ENCODE data around the gene PKN3.

Gene PKN3

DNA sequence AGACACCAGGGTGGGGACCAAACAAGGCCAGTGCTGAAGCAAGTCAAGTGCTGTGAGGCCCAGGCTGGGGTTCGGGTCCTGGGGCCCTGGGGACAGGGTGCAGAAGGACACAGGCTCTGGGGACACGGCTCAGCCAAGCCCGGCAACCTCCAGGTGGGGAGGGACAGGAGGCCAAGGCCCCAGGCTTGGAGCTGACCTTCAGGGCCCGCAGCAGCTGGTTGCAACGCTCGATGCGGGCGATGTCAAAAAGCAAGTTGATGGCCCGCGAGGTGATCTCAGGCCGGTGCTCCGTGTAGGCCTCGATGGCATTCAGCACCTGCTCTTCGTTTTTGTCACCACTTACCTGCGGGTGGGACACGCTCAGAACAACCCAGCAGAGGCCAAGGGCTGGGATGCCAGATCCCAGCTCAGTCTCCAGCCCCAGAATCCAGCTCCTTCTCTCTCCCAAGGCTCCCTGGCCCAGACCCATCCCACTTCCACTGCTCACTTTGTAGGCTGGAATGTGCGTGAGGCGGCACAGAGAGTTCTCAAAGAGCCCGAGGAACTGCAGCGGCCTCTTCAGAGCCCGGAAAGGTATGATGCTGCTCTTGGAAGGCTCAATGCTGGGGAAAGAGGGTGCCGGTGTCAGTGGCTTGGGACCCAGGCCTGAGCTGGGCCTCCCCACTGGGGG, 48.8 kb downstream of the PKN3 start:
- DNase-seq: no peak

DNA sequence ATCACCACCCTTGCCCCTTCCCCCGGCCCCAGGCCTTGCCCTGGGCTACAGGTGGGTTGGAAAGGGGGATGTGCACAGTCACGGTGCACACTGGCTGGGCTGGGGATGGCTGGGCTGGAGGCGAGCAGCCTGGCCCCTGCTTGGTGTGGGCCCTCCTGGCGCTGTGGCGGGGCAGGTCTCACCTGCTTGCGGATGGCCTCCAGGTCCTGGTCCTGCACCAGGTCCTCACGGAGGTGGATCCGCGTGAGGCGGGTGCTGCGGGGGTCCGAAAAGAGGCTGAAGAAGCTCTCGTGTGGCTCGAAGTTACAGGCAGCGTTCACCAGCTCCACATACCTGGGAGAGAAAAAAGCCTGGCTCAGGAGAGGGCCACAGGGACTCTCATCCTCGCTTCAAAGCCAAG, 51.3 kb downstream of the PKN3 start:
- no peak for DNase-seq

DNA sequence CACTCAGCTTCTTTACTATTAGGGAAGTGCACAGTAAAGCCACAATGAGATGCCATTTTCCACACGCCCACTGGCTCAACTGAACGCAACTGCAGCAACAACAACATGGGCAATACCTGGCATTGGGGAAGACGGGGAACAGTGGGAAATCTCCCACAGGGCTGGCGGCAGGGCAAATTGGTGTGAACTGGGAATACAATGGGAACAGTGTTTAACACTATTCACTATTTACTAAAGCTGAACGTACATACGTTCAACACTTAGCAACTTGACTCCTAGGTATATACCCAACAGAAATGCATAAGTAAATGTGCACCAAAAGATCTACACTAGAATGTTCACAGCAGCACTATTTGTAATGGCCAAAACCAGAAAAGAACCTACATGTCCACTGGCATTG, 55.3 kb downstream of the PKN3 start:
- DNase-seq: no peak

DNA sequence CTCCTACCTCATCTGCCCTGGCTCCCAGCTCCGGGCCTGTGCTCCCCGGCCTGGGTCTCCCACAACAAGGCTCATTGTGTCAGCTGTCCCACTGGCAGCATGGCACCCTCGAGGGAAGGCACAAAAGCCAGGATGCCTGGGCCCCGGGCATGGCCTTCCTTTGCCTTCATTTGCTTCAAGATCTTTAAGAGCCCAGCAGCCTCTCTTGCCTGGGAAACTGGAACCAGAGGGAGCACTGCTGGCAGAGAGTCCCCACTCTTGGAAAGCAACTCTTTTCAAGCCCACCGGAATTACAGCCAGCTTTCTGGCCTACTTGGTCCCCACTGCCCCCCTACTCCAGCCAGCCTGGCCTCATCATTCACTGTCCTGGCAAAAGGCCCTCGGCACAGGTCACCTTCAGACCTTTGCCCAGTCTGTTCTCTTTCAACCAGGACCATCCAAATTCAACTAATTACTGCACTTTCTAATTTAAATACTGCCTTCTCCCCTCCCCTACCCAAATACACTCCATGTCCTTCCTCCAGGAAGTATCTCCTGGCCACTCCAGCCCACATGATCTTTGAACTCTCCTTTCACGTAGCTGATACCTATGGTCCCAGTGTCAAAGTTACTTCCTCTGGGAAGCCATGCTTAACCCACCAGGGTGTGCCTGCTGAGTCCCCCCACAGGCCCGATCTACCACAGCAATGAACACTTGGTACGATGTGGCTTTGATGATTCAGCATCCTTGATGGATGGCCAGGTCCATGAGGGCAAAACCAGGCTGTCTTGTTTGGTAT, 60.6 kb downstream of the PKN3 start:
- no peak for DNase-seq

DNA sequence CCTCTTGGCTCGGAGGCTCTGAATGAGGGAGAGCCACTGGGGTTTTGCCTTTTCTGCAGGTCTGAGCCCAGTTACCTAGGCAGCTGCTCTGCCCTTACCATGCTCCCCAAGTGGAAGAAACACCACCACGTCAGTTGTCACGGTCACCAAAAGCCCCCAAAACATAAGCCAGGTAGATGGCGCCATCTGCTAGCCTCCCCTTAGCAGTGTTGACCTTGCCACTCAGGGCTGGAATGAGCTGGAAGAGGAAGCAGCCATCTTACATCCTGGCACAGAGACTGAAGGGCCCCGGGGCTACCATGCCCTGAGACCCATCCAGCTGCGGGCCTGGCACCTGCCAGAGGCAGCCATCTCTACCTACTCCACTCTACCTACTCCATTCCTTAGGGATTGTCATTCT, 62.1 kb downstream of the PKN3 start:
- DNase-seq: no peak

DNA sequence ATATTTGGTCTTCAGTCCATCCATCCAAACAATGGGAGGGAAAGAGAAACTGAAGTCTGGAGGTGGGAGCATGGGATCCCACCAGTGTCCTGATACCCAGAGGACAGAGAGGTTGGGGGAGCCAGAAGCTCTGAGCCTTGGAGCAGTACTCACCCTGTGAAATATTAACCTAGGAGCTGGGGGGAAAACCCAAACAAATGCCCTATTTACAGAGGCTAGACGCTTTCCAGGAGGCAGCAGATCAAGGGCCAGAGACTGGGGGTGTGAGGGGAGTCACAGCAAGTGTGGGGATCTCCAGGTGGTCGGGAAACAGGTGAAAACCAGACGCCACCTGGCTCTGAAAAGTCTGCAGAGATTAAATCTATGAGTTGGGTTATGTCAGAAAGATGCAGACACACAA, 63.2 kb downstream of the PKN3 start:
- no peak for DNase-seq

DNA sequence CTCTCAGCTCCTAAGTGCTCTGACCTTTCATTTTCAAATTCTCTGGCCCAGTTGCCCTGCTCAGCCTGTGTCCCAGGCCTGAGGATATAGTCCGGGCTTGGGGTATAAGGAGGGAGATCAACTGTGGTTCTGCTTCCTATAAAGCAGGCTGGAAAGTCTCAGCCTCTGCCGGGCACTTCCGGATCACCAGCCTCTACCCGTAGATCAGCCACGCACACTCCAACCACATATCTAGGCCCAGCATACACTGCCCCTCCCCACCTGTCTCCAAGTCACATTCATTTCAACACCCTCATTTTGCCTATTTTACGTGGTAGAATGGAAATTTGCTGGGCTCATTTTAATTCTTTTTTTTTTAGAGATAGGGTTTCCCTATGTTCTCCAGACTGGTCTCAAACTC, 66.3 kb downstream of the PKN3 start:
- no peak for DNase-seq

All from stimulated activated CD4-positive, alpha-beta T cell treated with anti-CD3 and anti-CD28 coated beads, Interleukin-12 subunit alpha, Interleukin-12 subunit beta, amount 100 ng/mL, for 4 hours (primary cell).